ENCODE measurements around the gene EEPD1.

DNA sequence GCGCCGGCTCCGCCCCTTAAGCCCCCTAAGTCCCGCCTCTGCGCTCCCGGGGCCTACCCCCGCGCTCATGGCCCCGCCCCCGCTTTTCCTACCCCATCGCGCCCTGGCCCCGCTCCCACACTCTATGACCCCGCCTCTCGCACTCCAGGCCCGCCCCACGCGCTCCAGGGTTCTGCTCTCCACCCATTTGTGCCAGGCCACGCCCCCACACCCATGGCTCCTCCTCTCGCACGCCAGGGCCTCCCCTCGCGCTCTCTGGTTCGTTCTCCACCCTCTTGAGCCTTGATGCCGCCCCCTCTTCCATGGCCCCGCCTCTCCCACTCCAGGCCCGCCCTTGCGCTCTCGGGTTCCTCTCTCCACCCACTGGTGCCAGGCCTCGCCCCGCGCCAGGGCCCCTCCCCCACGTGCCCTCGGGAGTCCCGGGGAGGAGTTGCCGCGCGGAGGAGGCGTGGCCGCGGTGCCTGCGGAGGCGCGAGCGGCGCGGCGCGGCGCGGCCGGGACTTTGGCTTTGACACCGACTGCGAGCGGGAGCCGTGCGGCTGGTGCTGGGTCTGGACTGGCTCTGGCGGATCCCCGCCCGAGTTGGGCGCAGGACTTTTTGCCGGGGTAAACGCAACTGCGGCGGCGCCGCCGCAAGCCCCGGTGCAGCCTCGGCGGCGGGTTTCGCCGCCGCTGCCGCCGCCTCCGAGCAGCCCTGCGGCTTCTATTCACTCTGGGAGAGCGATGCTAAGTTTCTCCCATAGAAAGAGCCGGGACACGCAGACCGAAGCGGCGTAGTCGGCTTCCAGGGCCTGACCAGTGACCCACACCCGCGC, at the start of gene EEPD1:
- TF ChIP-seq POLR2A (IDR thresholded peaks at IDR 0.05): no peak
- TF ChIP-seq, protein P1, sequence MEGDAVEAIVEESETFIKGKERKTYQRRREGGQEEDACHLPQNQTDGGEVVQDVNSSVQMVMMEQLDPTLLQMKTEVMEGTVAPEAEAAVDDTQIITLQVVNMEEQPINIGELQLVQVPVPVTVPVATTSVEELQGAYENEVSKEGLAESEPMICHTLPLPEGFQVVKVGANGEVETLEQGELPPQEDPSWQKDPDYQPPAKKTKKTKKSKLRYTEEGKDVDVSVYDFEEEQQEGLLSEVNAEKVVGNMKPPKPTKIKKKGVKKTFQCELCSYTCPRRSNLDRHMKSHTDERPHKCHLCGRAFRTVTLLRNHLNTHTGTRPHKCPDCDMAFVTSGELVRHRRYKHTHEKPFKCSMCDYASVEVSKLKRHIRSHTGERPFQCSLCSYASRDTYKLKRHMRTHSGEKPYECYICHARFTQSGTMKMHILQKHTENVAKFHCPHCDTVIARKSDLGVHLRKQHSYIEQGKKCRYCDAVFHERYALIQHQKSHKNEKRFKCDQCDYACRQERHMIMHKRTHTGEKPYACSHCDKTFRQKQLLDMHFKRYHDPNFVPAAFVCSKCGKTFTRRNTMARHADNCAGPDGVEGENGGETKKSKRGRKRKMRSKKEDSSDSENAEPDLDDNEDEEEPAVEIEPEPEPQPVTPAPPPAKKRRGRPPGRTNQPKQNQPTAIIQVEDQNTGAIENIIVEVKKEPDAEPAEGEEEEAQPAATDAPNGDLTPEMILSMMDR (IDR thresholded peaks at IDR 0.05): no peak
